SK-MEL-5 (cell line): Measurements from ENCODE around the gene SMAD3. TPM values are rescaled to one million over a fixed set of nuclear protein-coding genes. Genes with fewer than 3 reads are reported as not detected.

Experiments
- DNase-seq: peaks from one replicate; pipeline ENCODE4 v3.0.0-alpha.2; 2016; ENCODE audit warnings: low read depth, low spot score
- in situ Hi-C: cut with HindIII; loops from 2 replicates; pipeline ENCODE4 v1.10.0; 2016; ENCODE audit warnings: low sequenced_read_pairs, high pct_unique_total_duplicates, low pct_unique_long_range_greater_than_20kb
- total RNA-seq: library from RNA; depleted of rRNA; stranded (reverse); fragments of >200 nt; shearing (Covaris generic); gene quantifications from 2 replicates; pipeline ENCODE4 v1.2.3, GENCODE V29; 2014

SMAD3 gene
- total RNA-seq, 1 experiment from 2014 or later = 5.6 TPM

DNA sequence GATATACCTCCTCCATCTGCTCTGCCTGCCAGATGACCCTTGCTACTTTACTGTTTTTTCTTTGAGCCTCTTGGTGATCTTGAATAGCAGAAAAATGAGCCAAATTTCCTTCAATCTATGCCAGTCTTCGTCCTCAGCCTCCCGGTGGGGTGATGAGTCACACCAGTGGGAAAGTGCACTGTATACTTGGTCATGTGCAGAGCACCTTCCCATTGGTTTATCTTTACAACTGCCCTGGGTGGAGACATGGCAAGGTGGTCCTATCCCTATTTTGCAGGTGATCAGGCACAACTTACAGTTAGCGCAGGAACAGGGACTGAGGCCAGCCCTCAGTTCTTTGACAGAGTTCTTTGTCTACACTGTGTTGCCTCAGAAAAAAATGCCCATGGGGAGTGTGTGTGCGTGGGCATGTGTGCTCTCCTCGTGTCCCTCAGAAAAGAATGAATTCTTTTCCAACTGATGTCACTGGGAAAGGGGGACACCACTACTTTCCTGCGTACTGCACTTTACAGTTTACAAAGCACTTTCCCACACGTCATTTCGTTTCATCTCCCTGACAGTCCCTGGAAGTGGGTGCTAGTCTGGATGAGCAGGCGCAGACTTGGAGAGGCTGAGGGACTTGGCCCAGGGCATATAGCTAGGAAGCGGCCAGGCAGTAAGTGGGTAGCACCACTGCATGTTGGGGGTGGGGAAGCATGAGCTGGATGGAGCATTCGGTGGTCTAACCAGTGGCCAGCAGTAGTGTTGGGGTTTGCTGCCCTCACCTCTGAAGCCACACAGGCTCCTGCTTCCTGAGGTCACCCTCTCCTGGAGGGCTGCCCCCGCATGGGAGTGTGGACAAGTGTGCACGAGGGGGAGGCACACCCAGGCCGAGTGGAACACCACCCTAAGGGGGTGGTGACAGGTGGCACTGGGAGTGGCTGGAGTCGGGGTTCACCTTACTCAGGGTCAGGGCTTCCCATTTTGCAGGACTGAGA, 24.1 kb downstream of the SMAD3 start:
- peak; percentile 24 for DNase-seq
- in situ Hi-C loops = no loop called here

GRCh38 chr15:67090297-67091070, 25.1 kb downstream of the SMAD3 start:
- in situ Hi-C loops = no loop called here
- DNase-seq = no peak

- in situ Hi-C loops = no loop called here
- no peak for DNase-seq
Observed at GRCh38 chr15:67091071-67091979, 25.9 kb downstream of the SMAD3 start.

GRCh38 chr15:67091980-67092677, 26.7 kb downstream of the SMAD3 start:
- DNase-seq = no peak
- in situ Hi-C loops = no loop called here

- in situ Hi-C loops = no loop called here
- DNase-seq = no peak
Observed at GRCh38 chr15:67092752-67093503, 27.5 kb downstream of the SMAD3 start.

GRCh38 chr15:67093504-67093862, 28.1 kb downstream of the SMAD3 start:
- in situ Hi-C loops = no loop called here
- DNase-seq = no peak

DNA sequence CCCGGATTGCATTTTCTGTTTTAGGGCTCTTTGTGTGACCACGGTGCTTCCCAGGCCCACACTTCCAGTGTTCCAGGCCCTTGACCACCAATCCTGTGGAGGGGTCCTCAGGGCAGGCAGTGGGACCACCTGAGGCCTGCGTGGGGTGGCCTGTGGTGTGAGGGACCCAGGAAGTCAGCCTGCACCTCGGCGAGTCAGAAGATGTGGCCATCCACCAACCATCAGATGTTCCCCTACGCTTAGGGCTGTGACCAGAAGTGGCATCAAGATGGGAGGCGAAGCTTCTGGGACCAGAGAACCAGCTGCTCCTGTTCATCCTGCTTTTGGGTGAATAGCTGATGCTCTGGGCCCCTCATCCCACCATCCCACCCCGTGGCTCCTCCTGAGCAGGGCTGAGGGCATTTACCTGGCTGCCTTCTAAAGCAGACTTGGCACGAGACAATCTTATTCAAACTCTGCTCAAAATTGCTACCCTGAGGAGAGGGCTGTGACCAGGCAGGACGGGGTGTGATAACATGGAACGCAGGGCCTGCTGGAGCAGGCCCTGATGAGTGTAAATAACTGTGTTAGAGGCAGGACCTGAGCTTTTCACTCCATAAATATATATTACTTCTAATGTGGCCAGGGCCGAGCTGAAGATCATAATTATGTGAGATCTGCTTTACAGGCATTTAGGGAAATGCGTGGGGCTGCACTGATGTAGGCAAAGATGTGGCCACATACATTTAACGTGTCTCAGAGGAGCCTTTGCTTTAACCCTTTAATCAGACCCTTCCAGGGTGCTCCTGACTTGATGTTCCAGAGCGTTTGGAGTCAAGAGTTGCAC, 28.8 kb downstream of the SMAD3 start:
- DNase-seq = no peak
- in situ Hi-C loops = no loop called here

DNA sequence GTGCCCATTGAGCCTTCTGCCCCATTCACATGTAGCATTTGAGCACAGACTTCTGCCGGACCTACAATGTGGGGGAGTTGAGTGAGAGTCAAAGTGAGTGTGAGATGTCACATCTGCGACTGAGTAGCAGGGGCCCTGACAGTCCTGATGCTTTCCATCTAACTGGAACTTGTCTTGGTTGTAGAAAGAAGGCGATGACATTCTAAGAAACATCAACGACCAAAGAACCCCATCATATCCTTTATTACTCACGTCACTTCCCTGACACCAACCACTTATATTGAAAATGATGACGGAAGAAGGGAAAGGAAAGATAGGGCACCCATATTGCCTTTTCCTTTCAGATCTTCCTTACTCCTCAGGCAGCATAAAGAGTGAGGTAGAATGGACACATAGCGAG, 30.5 kb downstream of the SMAD3 start:
- in situ Hi-C loops = no loop called here
- DNase-seq = no peak

- in situ Hi-C loops = no loop called here
Observed at GRCh38 chr15:67096546-67097294, 31.3 kb downstream of the SMAD3 start.

DNA sequence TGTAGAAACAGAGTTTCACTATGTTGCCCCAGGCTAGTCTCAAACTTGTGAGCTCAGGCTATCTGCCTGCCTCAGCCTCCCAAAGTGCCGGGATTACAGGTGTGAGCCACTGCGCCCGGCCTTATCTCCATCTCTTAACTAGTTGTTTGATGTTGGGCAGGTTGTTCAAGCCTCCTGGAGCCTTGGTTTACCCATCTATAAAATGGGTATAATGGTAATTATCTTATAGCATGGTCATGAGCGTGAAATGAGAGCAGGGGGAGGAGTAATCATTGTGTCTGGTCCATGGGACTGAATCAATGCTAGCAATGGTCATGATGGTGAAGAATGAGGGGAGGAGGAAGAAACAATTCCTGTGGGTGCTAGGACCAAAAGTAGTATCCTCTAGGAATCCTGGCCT, 32.0 kb downstream of the SMAD3 start:
- DNase-seq = no peak
- in situ Hi-C loops = no loop called here

More at GRCh38 chr15:67096546-67097294, 31.3 kb downstream of the SMAD3 start:
- DNase-seq = no peak

GRCh38 chr15:67097930-67098740, 32.7 kb downstream of the SMAD3 start:
- in situ Hi-C loops = no loop called here
- no peak for DNase-seq

DNA sequence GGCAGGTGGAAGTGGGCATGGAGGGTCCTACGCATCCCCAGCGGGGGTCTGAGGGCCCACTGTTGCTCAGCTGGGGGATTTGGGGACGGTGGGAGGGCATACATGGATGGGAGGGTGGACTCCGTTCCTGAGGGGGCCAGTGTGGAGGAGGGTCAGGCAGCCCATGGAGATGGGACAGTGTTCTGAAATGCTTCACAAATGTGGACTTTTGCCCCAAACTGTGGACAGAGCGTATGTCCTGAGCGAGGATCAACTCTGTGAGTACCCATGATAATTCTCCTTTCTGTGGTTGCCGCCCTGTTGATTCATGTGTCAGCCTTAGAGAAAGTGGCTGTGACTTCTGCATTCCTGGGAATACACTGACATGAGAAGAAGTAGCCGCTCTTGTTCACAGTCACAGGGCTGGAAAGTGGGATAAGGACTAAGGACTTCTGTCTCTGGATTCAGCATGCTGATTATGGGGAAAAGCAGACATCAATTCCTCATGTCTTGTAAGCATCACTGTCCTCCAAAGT, 33.4 kb downstream of the SMAD3 start:
- DNase-seq = no peak
- in situ Hi-C loops = no loop called here

- no peak for DNase-seq
Observed at GRCh38 chr15:67100124-67100791, 34.9 kb downstream of the SMAD3 start.

More at GRCh38 chr15:67100124-67100791, 34.9 kb downstream of the SMAD3 start:
- in situ Hi-C loops = no loop called here
